ENCODE measurements around the gene AR. TPM values are rescaled to one million over a fixed set of nuclear protein-coding genes. Genes with fewer than 3 reads are reported as not detected.

AR gene
- total RNA-seq, 1 donor from 2014 or later = 6.7 TPM

DNA sequence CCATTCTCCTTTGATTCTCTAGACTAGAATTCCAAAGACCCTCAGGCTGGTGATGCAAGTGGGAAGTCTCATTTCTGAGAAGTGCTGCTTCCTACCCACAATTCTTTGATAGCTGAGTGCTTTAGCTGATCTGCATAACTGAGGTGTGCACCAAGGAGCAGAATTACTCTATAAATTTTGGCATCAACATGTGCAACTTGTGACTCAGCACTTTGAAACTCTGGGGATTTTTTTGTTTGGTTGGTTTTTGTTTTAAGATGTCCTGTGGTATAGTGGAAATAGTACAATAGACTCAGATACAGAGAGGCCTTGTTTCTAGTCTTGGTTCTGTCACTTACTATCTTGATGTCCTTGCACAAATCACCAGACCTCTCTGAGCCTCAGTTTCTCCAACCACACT, 148.4 kb downstream of the AR start:
- Mint-ChIP-seq H3K4me3 (no peak overlapping the region), H3K36me3 (no peaks in the 10 kb centered on the region), H3K9me3 (no peaks in the 10 kb centered on the region), H3K27ac (no peak overlapping the region), H3K27me3 (ENCODE audit: insufficient read depth, low read depth) (no peaks in the 10 kb centered on the region), H3K4me1 (no peaks in the 10 kb centered on the region)
- no peak overlapping the region for H3K27ac ChIP-seq
- no peaks in the 10 kb centered on the region for H3K27me3 ChIP-seq
- H3K4me2 ChIP-seq = no peak overlapping the region
- H3K79me2 ChIP-seq (ENCODE audit: low read depth) = no peaks in the 10 kb centered on the region
- no peaks in the 10 kb centered on the region for H3F3A ChIP-seq (ENCODE audit: low read depth)
- H3K9ac ChIP-seq = no peak overlapping the region
- H3K4me3 ChIP-seq = no peak overlapping the region
- no peak for DNase-seq (ENCODE audit: low spot score)
- TF ChIP-seq EZH2 (IDR thresholded peaks at IDR 0.05) (no peak), CTCF (IDR thresholded peaks at IDR 0.05) (no peak), EZH2phosphoT487 (IDR thresholded peaks at IDR 0.05) (no peak)
- H3K36me3 ChIP-seq = no peaks in the 10 kb centered on the region
- no peaks in the 10 kb centered on the region for H4K20me1 ChIP-seq (ENCODE audit: low read depth)
- H3K9me3 ChIP-seq (ENCODE audit: low read depth) = peaks cover 5% of the 10 kb centered on the region
- no peak overlapping the region for H2AFZ ChIP-seq (replicated peaks)
- H3K4me1 ChIP-seq = peaks cover 6% of the 10 kb centered on the region

- no peak overlapping the region for H3K27ac ChIP-seq
- Mint-ChIP-seq H3K4me3 (no peak overlapping the region), H3K27ac (no peak overlapping the region), H3K36me3 (no peaks in the 10 kb centered on the region), H3K4me1 (peaks cover 2% of the 10 kb centered on the region), H3K27me3 (ENCODE audit: insufficient read depth, low read depth) (no peaks in the 10 kb centered on the region), H3K9me3 (no peaks in the 10 kb centered on the region)
- no peak for DNase-seq (ENCODE audit: low spot score)
- no peak overlapping the region for H3K9ac ChIP-seq
- TF ChIP-seq EZH2phosphoT487 (IDR thresholded peaks at IDR 0.05) = no peak
- TF ChIP-seq CTCF (IDR thresholded peaks at IDR 0.05) = no peak
- no peak for TF ChIP-seq EZH2 (IDR thresholded peaks at IDR 0.05)
- H2AFZ ChIP-seq (replicated peaks) = no peak overlapping the region
- no peaks in the 10 kb centered on the region for H3K79me2 ChIP-seq (ENCODE audit: low read depth)
- peaks cover 6% of the 10 kb centered on the region for H3K4me1 ChIP-seq
- H3K9me3 ChIP-seq (ENCODE audit: low read depth) = peaks cover 5% of the 10 kb centered on the region
- H3K36me3 ChIP-seq = no peaks in the 10 kb centered on the region
- no peak overlapping the region for H3K4me2 ChIP-seq
- no peak overlapping the region for H3K4me3 ChIP-seq
- H3F3A ChIP-seq (ENCODE audit: low read depth) = no peaks in the 10 kb centered on the region
- no peaks in the 10 kb centered on the region for H4K20me1 ChIP-seq (ENCODE audit: low read depth)
- H3K27me3 ChIP-seq = no peaks in the 10 kb centered on the region
Observed at GRCh38 chrX:67693928-67694327, 150.1 kb downstream of the AR start.

DNA sequence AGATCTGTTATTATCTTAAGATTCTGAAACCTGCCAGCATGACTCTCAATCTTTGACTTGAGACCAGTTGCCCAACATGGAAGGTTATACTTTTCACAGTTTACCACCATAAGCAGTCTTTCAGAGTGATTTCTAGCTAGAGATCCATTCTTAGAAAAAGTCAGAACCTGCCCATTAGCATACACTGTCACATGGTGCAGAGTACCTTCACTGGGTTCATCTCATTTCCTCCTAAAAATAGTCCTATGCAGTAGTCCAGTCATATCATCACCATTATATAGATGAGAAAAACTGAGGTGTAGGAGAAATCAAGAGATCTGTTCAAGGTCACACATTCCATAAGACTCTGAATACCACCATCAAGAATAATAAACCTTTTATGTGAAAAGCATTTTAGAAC, 153.6 kb downstream of the AR start:
- Histone ChIP-seq H3K79me2 (ENCODE audit: low read depth) (no peaks in the 10 kb centered on the region), H4K20me1 (ENCODE audit: low read depth) (no peaks in the 10 kb centered on the region), H3K9me3 (ENCODE audit: low read depth) (no peaks in the 10 kb centered on the region), H3K27me3 (no peaks in the 10 kb centered on the region), H3K36me3 (no peaks in the 10 kb centered on the region), H2AFZ (replicated peaks) (no peak overlapping the region), H3K4me3 (no peak overlapping the region), H3K9ac (no peak overlapping the region), H3F3A (ENCODE audit: low read depth) (no peaks in the 10 kb centered on the region), H3K4me2 (no peak overlapping the region), H3K4me1 (peaks cover 6% of the 10 kb centered on the region), H3K27ac (no peak overlapping the region)
- Mint-ChIP-seq H3K27ac (no peak overlapping the region), H3K4me1 (peaks cover 2% of the 10 kb centered on the region), H3K9me3 (no peaks in the 10 kb centered on the region), H3K27me3 (ENCODE audit: insufficient read depth, low read depth) (no peaks in the 10 kb centered on the region), H3K36me3 (no peaks in the 10 kb centered on the region), H3K4me3 (no peak overlapping the region)
- DNase-seq (ENCODE audit: low spot score) = no peak
- TF ChIP-seq CTCF (IDR thresholded peaks at IDR 0.05) = no peak
- no peak for TF ChIP-seq EZH2phosphoT487 (IDR thresholded peaks at IDR 0.05)
- TF ChIP-seq EZH2 (IDR thresholded peaks at IDR 0.05) = no peak

All from neural progenitor cell (in vitro differentiated cells).